ENCODE results near the gene SLC7A5. TPM values are rescaled to one million over a fixed set of nuclear protein-coding genes. Genes with fewer than 3 reads are reported as not detected.

Gene SLC7A5
- total RNA-seq, 2 donors from 2014 or later, result 130 to 233 TPM

GRCh38 chr16:87838643-87839541, 30.4 kb downstream of the SLC7A5 start:
- H3K9me3 Mint-ChIP-seq, result no peaks in the 10 kb centered on the region
- no peaks in the 10 kb centered on the region for H3K27me3 Mint-ChIP-seq
- peaks cover 96% of the 10 kb centered on the region for H3K36me3 Mint-ChIP-seq (ENCODE audit: low read depth)
- H3K4me1 Mint-ChIP-seq, result no peaks in the 10 kb centered on the region
- ATAC-seq (replicated peaks), result no peak
- no peak overlapping the region for H3K27ac Mint-ChIP-seq
- no peak overlapping the region for H3K4me3 Mint-ChIP-seq

GRCh38 chr16:87837627-87838289, 31.5 kb downstream of the SLC7A5 start:
- no peak overlapping the region for H3K27ac Mint-ChIP-seq
- ATAC-seq (replicated peaks), result no peak
- peaks cover 99% of the 10 kb centered on the region for H3K36me3 Mint-ChIP-seq (ENCODE audit: low read depth)
- H3K27me3 Mint-ChIP-seq, result no peaks in the 10 kb centered on the region
- no peaks in the 10 kb centered on the region for H3K4me1 Mint-ChIP-seq
- H3K9me3 Mint-ChIP-seq, result no peaks in the 10 kb centered on the region
- H3K4me3 Mint-ChIP-seq, result no peak overlapping the region

DNA sequence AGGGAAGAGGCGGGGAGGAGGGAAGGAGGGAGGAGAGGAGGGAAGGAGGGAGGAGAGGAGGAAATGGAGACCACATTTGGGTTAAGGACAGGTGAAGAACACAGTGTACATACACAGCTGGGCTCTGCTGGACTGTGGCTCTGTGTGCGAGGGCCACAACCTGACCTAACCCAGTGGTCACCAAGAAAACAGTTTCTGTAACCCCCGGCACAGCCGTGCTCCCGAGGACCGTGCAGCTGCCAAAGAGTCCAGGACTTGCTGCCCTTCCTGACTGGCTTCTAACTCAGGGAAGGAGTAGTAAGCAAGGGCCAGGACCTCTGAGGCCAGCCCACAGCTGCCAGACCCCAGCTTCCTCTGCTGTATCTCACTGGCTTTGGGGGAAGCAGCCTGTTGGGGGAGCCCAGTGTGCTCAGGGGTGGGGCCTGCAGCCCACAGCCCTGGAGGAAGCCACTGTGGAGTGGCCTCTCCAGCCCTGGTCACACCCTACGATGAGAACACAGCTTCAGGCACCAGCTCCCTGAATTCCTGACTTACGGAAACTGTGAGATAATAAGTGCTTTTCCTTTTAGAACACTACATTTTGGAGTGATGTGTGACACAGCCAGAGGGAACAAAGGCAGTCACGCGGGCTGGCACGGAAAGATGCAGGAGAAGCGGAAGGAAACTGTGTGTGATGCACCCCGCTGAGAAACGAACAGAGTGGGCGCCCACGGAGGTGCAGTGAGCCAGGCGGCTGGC, 32.3 kb downstream of the SLC7A5 start:
- no peaks in the 10 kb centered on the region for H3K4me1 Mint-ChIP-seq
- H3K4me3 Mint-ChIP-seq, result no peak overlapping the region
- H3K27ac Mint-ChIP-seq, result no peak overlapping the region
- no peak for ATAC-seq (replicated peaks)
- H3K36me3 Mint-ChIP-seq (ENCODE audit: low read depth), result peaks cover 99% of the 10 kb centered on the region
- no peaks in the 10 kb centered on the region for H3K9me3 Mint-ChIP-seq
- no peaks in the 10 kb centered on the region for H3K27me3 Mint-ChIP-seq

DNA sequence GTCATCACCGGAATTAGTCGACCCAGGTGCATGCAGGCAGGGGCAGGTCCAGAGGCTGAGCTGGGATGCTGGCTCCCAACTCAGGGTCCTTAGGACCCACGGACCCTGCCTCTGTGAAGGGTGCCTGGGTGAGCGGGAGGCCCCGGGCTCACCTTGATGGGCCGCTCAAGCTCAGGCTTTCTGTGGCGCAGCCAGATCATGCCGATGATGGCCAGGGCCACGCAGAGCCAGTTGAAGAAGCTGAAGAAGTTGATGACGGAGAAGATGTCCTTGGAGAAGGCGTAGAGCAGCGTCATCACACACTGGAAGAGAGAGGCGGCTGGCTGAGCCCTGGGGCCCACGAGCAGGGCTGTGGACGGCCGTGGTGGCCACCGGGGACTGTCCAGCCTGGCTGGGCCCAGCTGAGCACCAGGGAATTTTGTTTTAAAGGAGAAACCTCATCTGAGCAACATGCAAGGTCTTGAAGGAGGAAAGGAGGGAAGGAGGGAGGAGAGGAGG, 32.9 kb downstream of the SLC7A5 start:
- no peak for ATAC-seq (replicated peaks)
- H3K4me1 Mint-ChIP-seq, result no peaks in the 10 kb centered on the region
- H3K36me3 Mint-ChIP-seq (ENCODE audit: low read depth), result peaks cover 99% of the 10 kb centered on the region
- H3K4me3 Mint-ChIP-seq, result no peak overlapping the region
- H3K9me3 Mint-ChIP-seq, result no peaks in the 10 kb centered on the region
- no peaks in the 10 kb centered on the region for H3K27me3 Mint-ChIP-seq
- H3K27ac Mint-ChIP-seq, result no peak overlapping the region

GRCh38 chr16:87835882-87836331, 33.4 kb downstream of the SLC7A5 start:
- Mint-ChIP-seq H3K9me3 (no peaks in the 10 kb centered on the region), H3K4me3 (no peak overlapping the region), H3K4me1 (no peaks in the 10 kb centered on the region), H3K36me3 (ENCODE audit: low read depth) (peaks cover 99% of the 10 kb centered on the region), H3K27ac (no peak overlapping the region), H3K27me3 (no peaks in the 10 kb centered on the region)
- no peak for ATAC-seq (replicated peaks)

- no peak overlapping the region for H3K4me3 Mint-ChIP-seq
- H3K9me3 Mint-ChIP-seq, result no peaks in the 10 kb centered on the region
- H3K27ac Mint-ChIP-seq, result no peak overlapping the region
- ATAC-seq (replicated peaks), result no peak
- H3K27me3 Mint-ChIP-seq, result no peaks in the 10 kb centered on the region
- H3K4me1 Mint-ChIP-seq, result no peaks in the 10 kb centered on the region
- peaks cover 99% of the 10 kb centered on the region for H3K36me3 Mint-ChIP-seq (ENCODE audit: low read depth)
These were observed 34.4 kb downstream of the SLC7A5 start for GRCh38 chr16:87834668-87835473.

DNA sequence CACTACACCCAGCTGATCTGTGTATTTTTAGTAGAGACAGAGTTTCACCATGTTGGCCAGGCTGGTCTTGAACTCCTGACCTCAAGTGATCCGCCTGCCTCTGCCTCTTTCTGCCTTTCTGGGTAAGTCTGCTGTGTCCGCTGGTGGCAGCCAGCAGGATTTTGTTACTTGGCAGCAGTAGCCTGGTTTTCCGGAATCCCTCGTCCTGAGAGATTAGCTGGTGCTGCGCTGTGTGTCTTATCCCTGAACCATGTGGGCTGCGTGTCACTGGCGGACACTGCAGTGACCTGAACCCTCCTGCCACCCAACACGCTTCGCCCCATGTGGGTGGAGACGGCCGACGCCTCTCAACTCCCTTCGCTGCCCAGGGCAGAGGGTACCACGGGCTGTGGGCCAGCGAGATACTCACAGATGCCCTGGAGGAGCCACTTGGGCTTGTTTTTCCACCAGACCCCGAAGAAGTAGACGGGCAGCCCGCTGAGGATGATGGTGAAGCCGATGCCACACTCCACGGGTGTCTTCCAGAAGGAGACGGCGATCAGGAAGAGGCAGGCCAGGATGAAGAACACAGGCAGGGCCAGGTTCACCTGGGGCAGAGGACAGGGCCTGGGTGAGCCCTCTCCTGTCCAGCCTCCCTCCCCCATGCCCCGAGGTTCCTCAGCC, 35.2 kb downstream of the SLC7A5 start:
- no peak overlapping the region for H3K27ac Mint-ChIP-seq
- peaks cover 96% of the 10 kb centered on the region for H3K36me3 Mint-ChIP-seq (ENCODE audit: low read depth)
- no peaks in the 10 kb centered on the region for H3K9me3 Mint-ChIP-seq
- no peaks in the 10 kb centered on the region for H3K27me3 Mint-ChIP-seq
- H3K4me3 Mint-ChIP-seq, result no peak overlapping the region
- no peaks in the 10 kb centered on the region for H3K4me1 Mint-ChIP-seq
- no peak for ATAC-seq (replicated peaks)

GRCh38 chr16:87833548-87833947, 35.8 kb downstream of the SLC7A5 start:
- H3K9me3 Mint-ChIP-seq, result no peaks in the 10 kb centered on the region
- no peak for ATAC-seq (replicated peaks)
- peaks cover 92% of the 10 kb centered on the region for H3K36me3 Mint-ChIP-seq (ENCODE audit: low read depth)
- no peaks in the 10 kb centered on the region for H3K27me3 Mint-ChIP-seq
- H3K4me1 Mint-ChIP-seq, result no peaks in the 10 kb centered on the region
- H3K4me3 Mint-ChIP-seq, result no peak overlapping the region
- no peak overlapping the region for H3K27ac Mint-ChIP-seq

DNA sequence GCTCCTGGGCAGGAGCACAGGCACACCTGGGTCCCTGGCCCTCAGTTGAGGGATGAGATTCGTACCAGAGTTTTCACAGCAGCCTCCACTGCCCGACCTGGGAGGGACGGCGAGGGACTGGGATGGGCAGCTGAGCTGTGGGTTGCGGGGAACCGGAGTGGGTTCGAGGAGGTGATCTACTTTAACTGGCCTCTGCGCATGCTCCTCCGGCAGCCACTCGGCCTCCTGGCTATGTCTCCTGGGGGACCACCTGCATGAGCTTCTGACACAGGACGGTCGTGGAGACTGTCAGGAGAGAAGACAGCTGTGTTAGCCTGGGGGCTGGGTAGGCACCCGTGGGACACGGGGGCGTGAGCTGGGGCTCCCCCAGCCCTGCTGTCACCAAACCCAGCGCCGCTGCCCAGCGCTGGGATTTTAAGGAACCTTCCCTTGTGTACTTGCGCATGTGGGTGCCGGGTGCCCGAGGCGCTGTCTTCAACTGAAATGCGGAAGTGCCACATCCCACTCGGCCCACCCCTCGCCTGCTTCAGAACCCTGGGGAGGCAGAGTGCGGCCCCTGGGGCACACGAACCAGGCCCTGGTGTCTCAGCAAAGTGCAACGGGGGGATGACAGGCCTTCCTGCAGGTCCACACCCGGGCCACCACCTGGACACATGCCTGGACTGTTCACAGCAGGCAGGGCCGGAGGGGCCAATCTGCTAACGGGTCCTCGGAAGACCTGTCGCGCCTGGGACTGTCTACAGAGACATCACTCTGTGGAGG, 36.4 kb downstream of the SLC7A5 start:
- no peak for ATAC-seq (replicated peaks)
- Mint-ChIP-seq H3K27me3 (no peaks in the 10 kb centered on the region), H3K9me3 (no peaks in the 10 kb centered on the region), H3K4me1 (no peaks in the 10 kb centered on the region), H3K36me3 (ENCODE audit: low read depth) (peaks cover 85% of the 10 kb centered on the region), H3K4me3 (no peak overlapping the region), H3K27ac (no peak overlapping the region)

DNA sequence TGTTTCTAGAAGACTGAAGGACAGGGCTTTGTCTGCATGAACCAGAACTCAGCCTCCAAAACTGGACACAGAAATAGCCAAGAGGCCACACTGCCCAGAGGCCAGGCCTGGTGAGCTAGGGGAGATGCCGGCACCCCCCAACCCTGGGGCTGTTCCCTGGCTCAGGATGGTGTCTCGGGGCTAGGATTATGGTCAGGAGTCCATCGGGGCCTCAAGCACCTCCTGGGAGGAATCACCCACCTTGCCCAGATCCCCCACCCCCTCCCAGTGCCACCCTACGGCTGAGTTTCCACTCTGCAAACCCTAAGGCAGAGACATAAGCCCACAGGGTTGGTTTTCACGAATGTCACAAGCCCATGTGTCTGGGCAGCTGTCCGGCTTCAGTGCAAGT, 37.2 kb downstream of the SLC7A5 start:
- Mint-ChIP-seq H3K4me1 (no peaks in the 10 kb centered on the region), H3K27ac (no peak overlapping the region), H3K27me3 (no peaks in the 10 kb centered on the region), H3K4me3 (no peak overlapping the region), H3K36me3 (ENCODE audit: low read depth) (peaks cover 77% of the 10 kb centered on the region), H3K9me3 (no peaks in the 10 kb centered on the region)
- no peak for ATAC-seq (replicated peaks)

DNA sequence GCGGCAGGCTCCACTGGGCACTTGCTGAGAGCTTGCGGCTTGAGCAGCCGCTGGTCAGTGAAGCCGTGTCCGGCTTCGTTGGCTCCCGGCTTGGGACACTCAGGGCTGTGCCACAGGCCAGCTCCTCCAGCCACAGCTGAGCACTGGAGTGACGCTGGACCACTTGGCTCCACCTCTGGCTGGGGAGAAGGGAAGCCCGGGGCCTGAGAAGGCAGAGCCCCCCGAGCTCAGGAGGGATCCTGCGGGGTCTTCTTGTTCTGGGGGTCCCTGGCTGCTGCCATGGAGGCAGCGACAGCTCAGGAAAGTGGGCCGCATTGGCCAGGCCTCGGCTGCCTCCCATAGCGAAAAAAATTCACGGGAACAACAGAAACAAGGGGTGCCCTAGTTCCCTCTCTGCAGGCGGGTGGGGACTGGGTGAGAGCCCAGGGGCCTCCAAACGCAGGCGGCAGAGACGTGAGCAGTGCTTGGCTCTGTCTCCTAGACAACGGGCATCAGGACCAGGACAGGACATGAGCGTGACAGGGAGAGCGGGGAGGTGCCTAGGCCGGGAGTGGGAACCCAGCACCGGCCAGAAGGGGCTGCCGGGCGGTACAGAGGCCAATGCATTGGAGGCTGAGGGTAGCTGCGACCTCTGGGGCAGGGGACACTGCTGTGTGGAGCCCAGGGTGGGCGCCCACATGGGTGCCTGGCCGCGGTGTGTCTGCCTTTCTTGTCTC, 37.7 kb downstream of the SLC7A5 start:
- Mint-ChIP-seq H3K36me3 (ENCODE audit: low read depth) (peaks cover 72% of the 10 kb centered on the region), H3K27ac (no peak overlapping the region), H3K4me3 (no peak overlapping the region), H3K9me3 (no peaks in the 10 kb centered on the region), H3K4me1 (no peaks in the 10 kb centered on the region), H3K27me3 (no peaks in the 10 kb centered on the region)
- no peak for ATAC-seq (replicated peaks)

- no peaks in the 10 kb centered on the region for H3K4me1 Mint-ChIP-seq
These were observed 38.5 kb downstream of the SLC7A5 start for GRCh38 chr16:87830673-87831420.

More at GRCh38 chr16:87830673-87831420, 38.5 kb downstream of the SLC7A5 start:
- no peak for ATAC-seq (replicated peaks)
- Mint-ChIP-seq H3K9me3 (no peaks in the 10 kb centered on the region), H3K36me3 (ENCODE audit: low read depth) (peaks cover 65% of the 10 kb centered on the region), H3K27me3 (no peaks in the 10 kb centered on the region), H3K4me3 (no peak overlapping the region), H3K27ac (peak overlapping the region; percentile 46)
